NCI-H1092 (cell line): ENCODE results near the gene CDK17.
"Not testable (repeated sequence)": the region's sequence is repeated elsewhere in the genome, so short reads cannot be mapped to it uniquely, and the experiment has no call there.

Source experiments
- DNase-seq: peaks from one replicate; lab custom pipeline; 2025; lab: John Stamatoyannopoulos, UW

The CDK17 gene

DNA sequence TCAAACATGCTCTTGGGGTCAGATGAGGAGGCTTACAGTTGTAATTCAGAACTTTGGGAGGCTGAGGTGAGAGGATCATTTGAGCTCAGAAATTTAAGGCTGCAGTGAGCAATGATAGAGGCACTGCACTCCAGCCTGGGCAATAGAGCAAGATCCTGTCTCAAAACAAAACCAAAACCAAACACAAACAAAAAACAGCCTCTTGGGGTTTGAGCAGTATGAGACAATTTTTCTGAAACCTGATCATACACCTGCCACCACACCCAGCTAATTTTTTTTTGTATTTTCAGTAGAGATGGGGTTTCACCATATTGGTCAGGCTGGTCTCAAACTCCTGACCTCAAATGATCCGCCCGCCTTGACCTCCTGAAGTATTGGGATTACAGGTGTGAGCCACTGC lies 17.4 kb upstream of the CDK17 start:
- DNase-seq = not testable (repeated sequence)

DNA sequence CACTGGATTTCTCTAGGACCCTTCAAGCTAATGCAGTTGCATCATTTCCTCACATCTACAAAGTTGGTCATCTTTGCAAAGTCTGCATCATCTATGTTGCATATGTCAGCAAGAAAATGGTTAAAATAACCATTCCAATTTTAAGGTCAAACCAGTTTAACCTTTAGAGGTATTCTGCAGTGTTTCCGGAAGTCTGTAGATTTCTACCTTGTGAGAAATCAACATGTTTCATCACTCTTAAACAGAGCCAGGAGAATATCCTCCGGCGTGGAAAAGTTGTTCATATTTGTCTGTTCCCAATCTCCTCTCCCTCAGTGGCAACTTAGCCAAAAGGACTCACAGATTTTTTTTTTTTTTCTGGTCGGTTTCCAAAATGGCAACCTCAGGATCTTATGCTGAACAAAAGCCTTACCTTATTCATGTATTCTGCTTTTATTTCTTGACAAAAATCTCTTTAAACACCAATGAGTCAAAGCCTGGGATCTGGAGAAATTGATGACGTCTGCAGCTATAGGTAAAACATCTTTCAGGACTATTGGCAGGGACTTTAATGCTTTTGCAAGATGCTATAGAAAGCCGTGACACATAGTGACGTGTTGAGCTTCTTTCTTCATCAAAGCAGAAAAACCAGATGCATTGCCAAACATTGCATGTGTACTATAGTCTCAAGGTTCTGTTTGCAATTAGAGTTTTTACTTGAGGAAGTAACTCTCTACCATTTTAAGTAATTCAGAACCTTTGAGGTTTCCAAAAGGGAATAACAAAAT lies 16.0 kb upstream of the CDK17 start:
- no peak for DNase-seq

DNA sequence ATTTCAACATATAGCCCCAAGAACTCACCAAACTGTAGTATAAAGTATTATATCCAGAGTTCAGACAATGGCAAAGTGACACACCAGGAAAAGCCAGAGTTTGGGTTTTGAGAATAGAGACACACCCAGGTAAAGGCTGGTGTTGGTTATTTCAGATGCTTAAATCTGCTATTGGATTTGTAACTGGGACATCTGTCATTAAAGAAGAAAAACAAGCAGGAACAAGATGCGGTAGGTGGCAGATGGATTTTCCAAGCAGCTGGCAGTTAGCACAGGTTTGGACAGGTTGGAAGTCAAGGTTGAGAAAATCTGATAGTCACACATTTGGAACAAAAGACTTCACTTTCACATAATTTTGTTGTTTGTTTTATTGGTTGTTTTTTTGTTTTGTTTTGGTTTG lies 14.4 kb upstream of the CDK17 start:
- DNase-seq = no peak

DNA sequence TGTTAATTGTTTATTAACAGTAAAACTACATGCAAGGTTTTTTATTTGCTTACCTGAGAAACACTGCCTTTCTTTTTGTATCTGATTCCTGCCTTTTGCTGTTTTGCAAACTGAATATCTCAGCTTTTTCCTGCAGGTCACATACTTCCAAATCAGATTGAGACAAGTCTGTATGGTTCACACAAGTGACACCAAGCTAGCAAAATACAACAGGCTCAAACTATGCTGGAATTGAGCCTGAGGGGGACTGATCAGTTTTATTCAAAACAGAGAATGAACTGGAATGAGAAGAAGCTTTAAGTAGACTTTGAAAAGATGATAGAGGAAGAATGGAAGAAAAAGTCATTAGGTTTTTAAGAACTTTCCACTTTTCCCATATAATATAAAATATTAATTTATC lies 12.2 kb upstream of the CDK17 start:
- no peak for DNase-seq

DNA sequence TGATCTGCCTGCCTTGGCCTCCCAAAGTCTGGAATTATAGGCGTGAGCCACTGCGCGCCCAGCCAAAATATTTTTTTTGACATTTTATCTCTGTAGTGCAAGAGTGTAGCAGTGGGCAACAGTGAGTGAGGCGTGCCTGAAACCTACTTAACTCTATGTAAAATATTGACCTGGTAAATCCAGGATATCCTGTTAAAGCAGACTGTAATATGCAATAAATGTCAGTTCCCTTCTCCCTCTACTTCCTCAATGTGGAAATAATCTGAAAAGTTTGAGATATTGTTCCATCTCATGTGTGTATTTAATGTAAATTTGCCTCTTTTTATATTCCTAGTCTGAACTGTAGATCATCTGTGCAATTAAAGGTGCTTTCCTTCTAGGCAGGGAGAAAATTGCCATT lies 9.5 kb upstream of the CDK17 start:
- no peak for DNase-seq

DNA sequence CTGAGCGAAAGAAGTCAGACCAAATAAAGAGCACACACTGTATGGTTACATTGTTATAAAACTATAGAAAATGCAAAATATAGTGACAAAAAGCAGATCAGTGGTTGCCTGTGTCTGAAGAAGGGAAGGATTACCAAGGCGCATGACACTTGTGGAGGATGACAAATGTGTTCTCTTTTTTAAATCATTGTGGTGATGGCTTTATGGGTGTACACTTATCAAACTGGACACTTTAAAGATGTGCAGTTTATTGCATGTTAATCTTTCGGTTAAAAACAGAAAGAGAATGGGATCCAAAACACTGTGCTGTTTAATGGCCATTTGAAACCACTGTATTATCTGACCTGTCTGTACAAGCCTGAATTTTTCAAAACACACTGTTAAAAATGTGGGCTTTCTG lies 8.8 kb upstream of the CDK17 start:
- DNase-seq = no peak

DNA sequence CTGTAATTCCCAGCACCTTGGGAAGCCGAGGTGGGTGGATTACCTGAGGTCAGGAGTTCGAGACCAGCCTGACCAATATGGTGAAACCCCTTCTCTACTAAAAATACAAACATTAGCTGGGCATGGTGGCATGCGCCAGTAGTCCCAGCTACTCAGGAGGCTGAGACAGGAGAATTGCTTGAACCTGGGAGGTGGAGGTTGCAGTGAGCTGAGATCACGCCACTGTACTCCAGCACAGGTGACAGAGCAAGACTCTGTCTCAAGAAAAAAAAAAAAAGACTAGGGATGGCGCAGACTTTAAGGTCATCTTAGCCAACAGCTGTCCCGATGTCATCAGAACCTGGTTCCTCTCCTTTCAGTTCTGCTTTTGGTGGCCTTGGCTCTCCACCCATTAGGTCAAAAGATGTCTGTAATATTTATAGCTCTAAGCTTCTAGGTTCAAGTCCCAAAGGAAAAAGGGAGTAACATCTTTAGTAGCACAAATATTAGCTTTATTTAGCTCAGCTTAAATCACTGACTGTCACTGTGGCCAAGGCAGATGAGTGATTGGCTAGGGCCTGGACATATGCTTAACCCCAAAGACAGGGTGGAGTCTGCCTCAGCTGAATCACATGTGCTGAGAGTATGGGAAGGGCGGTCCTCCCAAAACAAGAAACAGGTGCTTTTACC lies 7.3 kb upstream of the CDK17 start:
- DNase-seq = not testable (repeated sequence)

DNA sequence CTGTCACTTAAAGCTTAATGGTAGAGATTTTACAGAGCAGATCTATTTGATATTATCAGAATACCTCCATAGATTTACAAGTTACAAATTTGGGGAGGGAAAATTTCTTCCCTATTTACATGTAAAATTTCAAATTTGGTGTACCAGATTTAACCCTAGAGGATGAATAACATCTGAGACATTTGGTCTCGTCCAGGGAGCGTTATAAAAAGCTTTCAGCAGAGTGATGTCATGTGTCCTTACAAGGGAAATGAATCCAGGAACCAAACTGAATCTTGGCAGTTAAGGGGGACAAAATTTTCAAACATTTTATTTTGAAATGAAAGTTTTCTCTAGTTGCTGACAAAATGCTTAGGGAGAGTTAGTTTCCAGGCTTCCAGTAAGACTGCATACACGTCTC lies 4.5 kb upstream of the CDK17 start:
- DNase-seq = no peak

DNA sequence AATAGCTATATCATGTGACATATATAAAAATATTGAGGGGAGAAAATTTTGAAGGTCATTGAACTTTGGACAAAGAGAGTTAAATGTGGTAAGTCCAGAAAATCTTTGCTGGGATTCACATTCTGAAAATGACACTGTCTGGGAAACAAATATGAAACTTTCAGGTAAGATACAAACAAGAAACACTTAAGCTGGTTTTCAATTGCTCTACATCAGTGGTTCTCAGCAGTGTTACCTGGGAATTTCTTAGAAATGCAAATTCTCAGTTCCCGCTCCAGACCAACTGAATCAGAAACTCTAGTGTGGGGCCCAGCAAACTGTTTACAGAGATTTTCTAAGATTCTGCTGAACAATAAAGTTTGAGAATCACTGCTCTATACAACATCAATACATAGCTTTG lies 3.6 kb upstream of the CDK17 start:
- DNase-seq = no peak

DNA sequence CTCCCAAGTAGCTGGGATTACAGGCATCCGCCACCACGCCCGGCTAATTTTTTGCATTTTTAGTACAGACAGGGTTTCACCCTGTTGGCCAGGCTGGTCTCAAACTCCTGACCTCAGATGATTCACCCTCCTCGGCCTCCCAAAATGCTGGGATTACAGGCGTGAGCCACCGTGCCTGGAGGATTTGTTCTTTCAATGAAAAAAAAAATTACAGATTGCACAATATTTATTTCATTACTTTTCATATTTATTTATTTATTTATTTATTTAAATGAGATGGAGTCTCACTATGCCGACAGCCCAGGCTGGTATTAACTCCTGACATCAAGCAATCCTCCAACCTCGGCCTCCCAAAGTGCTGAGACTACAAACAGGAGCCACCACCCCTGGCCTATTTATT lies 2.3 kb upstream of the CDK17 start:
- DNase-seq = not testable (repeated sequence)

DNA sequence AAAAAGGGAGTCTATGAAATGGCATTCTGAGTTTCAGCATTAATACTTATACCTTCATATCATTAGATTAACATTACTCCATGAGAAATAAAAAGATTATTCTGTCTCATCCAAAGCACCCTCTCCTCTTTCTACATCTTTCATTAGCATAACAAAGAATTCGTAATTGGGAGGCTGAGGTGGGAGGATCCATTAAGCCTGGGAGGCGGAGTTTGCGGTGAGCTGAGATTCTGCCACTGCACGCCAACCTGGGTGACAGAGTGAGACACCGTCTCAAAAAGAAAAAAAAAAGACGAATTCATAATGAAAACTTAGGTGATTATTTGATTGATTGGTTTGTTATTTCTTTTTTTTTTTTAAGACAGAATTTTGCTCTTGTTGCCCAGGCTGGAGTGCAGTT lies 1.8 kb upstream of the CDK17 start:
- no peak for DNase-seq

DNA sequence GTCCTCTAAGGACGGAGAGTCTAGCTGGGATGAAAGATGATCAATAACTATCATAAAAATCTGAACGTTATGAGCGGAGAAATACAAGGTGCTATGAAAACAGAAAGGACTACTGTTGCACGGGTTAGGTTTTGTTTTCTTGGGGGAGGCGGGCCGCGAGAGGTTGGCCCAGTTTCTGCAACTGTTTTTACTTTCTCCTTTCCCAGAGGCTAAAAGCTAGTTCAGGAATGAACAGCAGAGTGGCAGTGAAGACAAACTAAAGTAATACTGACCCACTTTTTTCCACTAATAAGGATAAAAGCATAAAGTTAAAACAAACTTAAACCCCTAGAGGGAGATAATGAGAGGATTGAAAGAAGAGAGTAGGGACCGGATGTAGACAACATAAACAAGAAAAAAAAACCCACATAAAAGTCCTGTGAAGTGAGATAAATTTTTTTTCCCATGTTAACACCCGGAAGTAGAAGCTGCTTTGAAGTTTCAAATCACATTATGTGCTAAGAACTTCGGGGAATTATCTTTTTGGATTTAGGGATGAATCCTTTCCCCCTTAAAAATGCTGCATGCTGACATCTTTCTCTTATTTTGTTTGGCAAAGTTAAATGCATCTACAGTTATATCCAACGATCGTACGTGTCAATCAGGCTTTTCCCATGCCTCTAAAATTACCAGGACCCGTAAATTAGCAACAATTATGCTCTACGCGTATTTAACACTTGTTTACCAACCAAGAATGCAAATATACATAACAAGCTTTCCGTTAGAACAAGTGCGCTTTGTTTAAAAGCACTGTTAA lies 1.0 kb upstream of the CDK17 start:
- DNase-seq = no peak

DNA sequence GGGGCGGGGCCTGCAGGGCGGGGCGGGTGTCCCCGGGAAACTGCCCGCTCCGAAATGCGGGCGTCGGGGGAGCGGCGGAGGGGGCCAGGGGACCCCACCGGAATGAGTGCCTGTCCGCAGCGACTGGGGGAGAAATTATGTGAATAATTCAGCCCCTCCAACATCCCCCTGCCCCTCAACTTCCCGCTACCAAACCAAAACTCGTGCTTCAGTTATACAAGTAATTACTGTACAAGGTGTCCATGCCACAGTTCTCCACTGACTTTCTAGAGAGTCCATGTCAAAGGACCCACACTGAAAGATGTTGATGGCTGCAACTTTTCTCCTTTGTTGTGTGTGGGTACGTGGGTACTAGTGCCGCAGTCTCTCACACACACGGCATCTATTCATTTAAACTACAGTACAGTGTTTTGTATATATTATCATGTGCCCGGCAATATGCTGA lies 414 bp upstream of the CDK17 start:
- no peak for DNase-seq

DNA sequence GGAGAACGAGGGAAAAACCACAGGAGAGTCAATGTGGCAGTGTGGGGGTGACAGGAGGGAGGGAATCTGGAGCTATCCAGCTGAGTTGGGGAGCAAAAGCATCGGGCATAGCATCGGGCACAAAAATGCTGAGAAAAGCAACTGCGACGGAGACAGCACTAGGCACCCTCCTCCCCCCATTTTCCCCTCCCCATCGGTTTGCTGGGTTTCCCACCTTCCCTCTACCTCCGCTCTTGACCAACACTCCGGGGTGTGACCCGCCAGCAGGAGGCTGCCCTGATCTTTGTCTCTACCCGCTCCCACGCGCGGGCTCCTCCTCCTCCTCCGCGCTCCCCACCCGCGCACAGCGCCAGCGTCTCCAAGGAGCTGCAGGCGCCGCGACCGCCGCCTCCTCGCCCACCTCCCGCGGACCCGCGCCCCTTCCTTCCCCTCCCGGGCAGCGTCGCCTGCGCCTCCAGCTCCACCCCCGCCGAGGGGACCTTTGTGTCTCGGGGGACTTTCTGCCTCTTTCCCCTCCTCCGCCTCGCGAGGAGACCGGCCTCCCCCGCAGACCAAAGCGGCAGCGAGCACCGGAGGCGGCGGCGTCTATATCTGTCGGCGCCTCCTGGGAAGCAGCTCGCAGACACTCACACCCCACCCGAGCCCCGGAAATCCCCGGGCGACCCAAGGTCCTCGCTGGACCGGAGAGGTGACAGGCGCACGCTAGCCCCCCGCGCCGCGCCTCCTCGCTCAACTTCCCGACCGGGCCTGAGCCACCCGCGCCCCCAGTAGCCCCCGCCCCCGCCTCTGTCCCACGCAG lies 920 bp downstream of the CDK17 start:
- DNase-seq = peak; percentile 25

DNA sequence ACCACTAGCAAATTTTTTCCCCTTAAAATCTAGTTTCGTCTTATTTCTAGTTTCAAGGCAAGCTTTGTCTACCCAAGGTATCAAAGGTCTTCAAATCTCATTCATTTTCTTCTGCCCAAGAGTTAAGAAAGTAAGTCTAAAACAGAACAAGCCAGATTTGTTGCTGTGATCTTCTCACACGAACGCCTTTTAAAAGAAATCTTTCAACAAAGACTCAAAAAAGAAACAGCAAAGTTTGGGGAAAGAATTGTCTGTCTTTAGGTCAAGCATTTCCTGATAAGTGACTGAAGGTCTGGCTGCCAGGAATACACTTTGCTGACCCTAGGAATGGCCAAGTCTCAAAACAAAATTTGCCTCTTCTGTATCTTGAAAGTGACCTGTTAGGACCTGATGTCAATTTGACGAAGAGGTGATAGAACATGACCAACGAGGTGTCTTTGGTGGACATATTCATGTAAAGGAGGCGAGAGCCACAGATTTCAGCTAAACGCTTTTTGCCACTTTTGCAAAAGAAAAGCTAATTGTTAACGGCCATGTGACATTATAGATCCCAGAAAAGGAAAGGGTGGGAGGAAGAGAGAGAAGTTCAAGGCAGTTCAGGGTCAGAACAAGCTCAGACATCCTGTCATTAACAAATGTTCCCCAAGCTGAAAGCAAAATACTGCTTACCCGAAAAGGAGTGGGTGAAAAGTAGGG lies 1.7 kb downstream of the CDK17 start:
- DNase-seq = no peak

DNA sequence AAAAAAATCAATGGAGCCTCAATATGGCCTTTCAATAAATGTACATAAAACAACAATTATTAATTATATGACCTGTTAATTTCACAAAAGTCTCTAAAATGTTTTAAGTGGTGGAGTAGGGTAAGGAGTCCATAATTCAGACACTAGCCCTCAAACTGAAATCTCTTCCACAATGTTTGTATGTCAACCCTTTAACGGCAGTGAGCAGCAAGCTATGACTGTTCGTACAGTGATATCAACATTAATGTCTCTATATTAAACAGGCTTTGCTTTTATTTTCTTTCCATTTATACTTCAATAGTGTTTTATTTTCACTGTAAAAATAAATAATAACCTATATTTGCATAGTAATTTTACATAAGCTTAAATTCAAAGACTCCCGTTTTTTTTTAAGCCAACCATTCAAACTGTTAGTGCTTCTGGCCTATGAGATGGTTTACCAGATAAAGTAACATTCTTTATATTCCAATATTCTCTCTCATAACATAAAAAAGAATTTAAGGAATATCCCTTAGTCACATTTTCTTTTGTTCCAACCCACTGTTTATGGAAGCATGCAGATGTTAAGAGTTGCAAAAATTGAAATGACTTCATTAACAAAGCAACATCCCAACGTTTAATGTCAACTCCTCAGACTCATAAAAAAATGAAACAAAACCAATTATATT lies 2.3 kb downstream of the CDK17 start:
- no peak for DNase-seq

DNA sequence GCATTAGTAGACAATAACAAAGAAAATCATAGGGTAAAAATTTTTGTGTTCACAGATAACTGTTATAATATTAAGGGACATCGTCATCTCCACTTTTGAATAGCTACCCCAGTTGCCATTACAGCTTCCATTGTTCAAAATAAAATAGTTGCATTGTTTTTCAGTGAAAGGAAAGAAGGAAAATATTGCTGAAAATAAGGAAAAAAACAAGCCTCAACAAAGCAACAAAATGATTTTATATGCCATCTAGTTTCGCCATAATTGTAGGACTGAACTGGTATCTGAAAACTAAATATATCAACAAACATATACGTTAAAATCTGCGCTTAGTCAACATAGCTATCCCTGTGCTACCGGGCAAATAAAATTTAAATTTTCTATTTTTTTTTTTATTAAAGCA lies 3.3 kb downstream of the CDK17 start:
- no peak for DNase-seq

DNA sequence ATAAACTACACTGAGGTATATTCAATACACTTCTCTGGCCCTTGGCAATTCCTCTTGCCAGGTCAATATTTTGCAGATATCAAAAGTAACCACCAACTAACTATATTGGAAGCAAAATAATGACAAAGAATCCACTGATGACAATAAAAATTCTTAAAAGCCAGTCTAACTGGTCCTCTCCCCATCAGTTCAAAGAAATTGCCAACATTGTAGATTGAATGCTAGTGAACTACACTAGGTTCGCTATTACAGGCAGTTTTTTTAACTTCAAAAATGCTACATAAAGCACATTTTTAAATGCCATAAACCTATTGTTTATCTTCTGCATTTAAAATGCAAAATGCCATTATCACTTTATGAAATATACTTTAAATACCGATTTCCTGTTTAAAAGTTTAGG lies 4.0 kb downstream of the CDK17 start:
- DNase-seq = no peak

DNA sequence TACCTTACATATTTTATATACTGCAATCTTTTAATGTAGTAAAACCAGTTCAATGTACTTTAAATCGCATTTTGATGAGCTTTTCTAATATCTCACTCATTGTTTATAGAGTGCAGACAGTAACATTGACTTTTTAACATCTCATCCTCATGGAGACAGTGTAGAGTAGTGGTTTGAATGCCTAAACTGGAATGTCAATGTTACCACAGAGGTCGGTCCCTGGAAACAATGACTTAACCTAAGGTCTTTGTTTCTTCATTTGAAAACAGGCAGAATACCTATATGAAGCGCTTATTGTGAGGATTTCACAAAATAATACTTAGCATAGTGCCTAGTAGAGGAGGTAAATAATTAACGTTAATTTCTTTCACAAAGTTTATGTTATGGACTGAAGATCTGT lies 5.0 kb downstream of the CDK17 start:
- no peak for DNase-seq

DNA sequence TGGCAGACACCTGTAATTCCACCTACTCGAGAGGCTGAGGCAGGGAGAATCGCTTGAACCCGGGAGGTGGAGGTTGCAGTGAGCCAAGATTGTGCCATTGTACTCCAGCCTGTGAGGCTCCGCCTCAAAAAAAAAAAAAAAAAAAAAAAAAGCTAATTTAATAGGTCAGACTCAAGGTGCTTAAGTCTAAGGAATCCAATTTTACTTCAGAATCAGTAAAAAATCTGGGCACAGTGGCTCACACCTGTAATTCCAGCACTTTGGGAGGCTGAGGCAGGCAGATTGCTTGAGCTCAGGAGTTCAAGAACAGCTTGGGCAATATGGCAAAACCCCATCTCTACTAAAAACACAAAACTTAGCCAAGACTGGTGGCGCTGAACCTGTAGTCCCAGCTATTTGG lies 7.0 kb downstream of the CDK17 start:
- not testable (repeated sequence) for DNase-seq

DNA sequence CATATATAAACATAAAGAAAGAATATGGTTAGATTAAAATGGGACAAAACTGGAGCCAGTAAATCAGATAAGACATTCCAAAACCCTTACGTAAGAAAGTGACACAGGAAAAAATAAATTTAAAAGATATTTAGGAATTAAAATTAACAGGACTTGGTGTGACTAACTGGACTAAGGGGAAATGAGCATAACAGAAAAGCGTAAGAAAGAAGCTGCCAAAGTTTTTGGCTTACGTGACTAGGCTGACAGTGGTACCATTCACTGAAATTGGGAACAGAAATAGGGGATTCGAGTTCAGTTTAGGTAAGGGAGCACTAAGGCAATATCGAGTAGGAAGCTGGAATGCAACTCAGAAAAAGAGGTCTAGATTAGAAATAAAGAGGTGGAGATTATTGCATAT lies 7.8 kb downstream of the CDK17 start:
- no peak for DNase-seq
